Activated naive CD8-positive, alpha-beta T cell treated with anti-CD3 and anti-CD28 coated beads, Interleukin-2, amount 10 ng/mL, durations not matched to agents 7 days and 5 days (primary cell): ENCODE results near the gene UBR3. TPM values are rescaled to one million over a fixed set of nuclear protein-coding genes. Genes with fewer than 3 reads are reported as not detected.
"Not testable (repeated sequence)": the region's sequence is repeated elsewhere in the genome, so short reads cannot be mapped to it uniquely, and the experiment has no call there.

ENCODE experiments used
- ATAC-seq: fragments of 150-1000 bp; cut with Tn5 transposase; one replicate; pipeline ENCODE4 v1.10.0; 2021; ENCODE audit warnings: low read depth, moderate library complexity
- POLR2A ChIA-PET: fragments of 350-600 bp; sonication (Branson Sonifier 250); formaldehyde crosslinking; loops from one replicate; lab custom pipeline; 2021; ENCODE audit warnings: antibody characterized with exemption; lab: Charles Lee
- DNase-seq: peaks from one replicate; pipeline ENCODE4 v3.0.0; 2021
- H3K27ac Mint-ChIP-seq: one replicate; pipeline ENCODE4 v1.8.0; 2022; ENCODE audit warnings: mild to moderate bottlenecking, mixed read lengths
- H3K27me3 Mint-ChIP-seq: one replicate; pipeline ENCODE4 v1.8.0; 2022; ENCODE audit warnings: mild to moderate bottlenecking, moderate library complexity, mixed read lengths
- H3K36me3 Mint-ChIP-seq: one replicate; pipeline ENCODE4 v1.8.0; 2021; ENCODE audit warnings: mild to moderate bottlenecking, mixed read lengths
- H3K4me1 Mint-ChIP-seq: one replicate; pipeline ENCODE4 v1.8.0; 2021; ENCODE audit warnings: mixed read lengths
- H3K4me3 Mint-ChIP-seq: one replicate; pipeline ENCODE4 v1.8.0; 2022; ENCODE audit warnings: mild to moderate bottlenecking, moderate library complexity, mixed read lengths
- H3K9me3 Mint-ChIP-seq: one replicate; pipeline ENCODE4 v1.8.0; 2021; ENCODE audit warnings: mixed read lengths
- total RNA-seq, 2 experiments: library from RNA; stranded (reverse); gene quantifications; one replicate each; pipeline ENCODE4 v1.2.3, GENCODE V29; 2021

The UBR3 gene
- total RNA-seq, 2 experiments from 2014 or later: 23.8 to 26.7 TPM

DNA sequence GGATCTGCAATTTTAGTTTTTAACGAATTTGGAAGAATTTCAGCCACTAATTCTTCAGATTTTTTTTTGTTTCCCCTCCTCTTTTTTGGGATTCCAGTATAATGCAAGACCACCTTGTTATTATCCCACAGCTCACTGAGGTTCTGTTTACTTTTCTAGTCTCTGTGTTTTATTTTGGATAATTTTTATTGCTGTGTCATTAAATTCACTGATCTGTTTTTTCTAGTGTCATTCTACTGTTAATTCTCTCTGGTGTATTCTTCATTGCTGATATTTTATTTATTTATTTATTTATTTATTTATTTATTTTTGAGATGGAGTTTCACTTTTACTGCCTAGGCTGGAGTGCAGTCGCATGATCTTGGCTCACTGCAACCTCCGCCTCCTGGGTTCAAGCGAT, 32.2 kb downstream of the UBR3 start:
- POLR2A ChIA-PET: no interaction called here
- Mint-ChIP-seq H3K27ac (no peak overlapping the region), H3K36me3 (peaks cover 22% of the 10 kb centered on the region), H3K27me3 (no peaks in the 10 kb centered on the region), H3K4me3 (no peak overlapping the region), H3K4me1 (peaks cover 1% of the 10 kb centered on the region), H3K9me3 (peaks cover 1% of the 10 kb centered on the region)
- no peak for DNase-seq
- ATAC-seq: no peak

GRCh38 chr2:169860149-169860548, 32.9 kb downstream of the UBR3 start:
- no peaks in the 10 kb centered on the region for H3K27me3 Mint-ChIP-seq
- peaks cover 18% of the 10 kb centered on the region for H3K36me3 Mint-ChIP-seq
- peaks cover 1% of the 10 kb centered on the region for H3K4me1 Mint-ChIP-seq
- DNase-seq: no peak
- H3K27ac Mint-ChIP-seq: no peak overlapping the region
- ATAC-seq: no peak
- H3K9me3 Mint-ChIP-seq: peaks cover 1% of the 10 kb centered on the region
- no peak overlapping the region for H3K4me3 Mint-ChIP-seq
- POLR2A ChIA-PET: no interaction called here

DNA sequence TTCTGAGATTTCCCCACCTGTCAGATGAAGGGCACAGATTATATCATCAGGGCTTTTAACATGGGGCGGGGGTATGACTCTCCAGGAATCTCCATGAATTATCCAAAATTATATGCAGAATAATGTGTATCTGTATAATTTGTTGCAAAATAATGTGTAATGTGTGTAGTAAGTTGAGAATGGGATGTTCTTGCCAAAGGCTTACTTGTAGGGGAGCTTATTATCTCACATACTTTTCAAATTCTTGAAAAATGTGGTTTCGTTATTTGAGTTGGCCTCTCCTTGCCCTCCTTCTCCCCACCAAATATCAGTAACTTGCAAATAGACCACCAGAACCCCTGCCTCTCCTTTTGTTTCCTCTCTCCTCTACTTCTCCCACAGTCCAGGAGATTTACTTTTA, 35.6 kb downstream of the UBR3 start:
- peaks cover 16% of the 10 kb centered on the region for H3K36me3 Mint-ChIP-seq
- H3K27ac Mint-ChIP-seq: no peak overlapping the region
- peaks cover 1% of the 10 kb centered on the region for H3K9me3 Mint-ChIP-seq
- H3K4me3 Mint-ChIP-seq: no peak overlapping the region
- DNase-seq: no peak
- H3K4me1 Mint-ChIP-seq: peaks cover 1% of the 10 kb centered on the region
- ATAC-seq: no peak
- no peaks in the 10 kb centered on the region for H3K27me3 Mint-ChIP-seq
- POLR2A ChIA-PET: no interaction called here

GRCh38 chr2:169865492-169865891, 38.2 kb downstream of the UBR3 start:
- Mint-ChIP-seq H3K27ac (no peak overlapping the region), H3K4me3 (no peak overlapping the region), H3K9me3 (peaks cover 1% of the 10 kb centered on the region), H3K4me1 (peaks cover 4% of the 10 kb centered on the region), H3K27me3 (no peaks in the 10 kb centered on the region), H3K36me3 (peaks cover 12% of the 10 kb centered on the region)
- POLR2A ChIA-PET: interaction anchor here (0.7 kb wide), 1 partner anchor 25 kb away, joined by 3 read pairs; no protein-coding TSS in a partner anchor
- DNase-seq (no peak), ATAC-seq (no peak)

DNA sequence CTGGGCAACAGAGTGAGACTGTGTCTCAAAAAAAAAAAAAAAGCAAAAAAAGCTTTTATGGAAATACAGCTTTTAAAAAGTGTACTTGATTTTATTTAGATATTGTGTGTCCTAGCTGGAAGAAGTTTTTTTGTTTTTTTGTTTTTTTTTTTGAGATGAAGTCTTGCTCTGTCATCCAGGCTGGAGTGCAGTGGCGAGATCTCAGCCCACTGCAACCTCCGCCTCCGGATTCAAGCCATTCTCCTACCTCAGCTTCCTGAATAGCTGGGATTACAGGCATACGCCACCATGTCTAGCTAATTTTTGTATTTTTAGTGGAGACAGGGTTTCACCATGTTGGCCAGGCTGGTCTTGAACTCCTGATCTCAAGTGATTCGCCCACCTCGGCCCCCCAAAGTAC, 39.0 kb downstream of the UBR3 start:
- not testable (repeated sequence) for ATAC-seq, H3K27me3 Mint-ChIP-seq, H3K9me3 Mint-ChIP-seq, DNase-seq, H3K27ac Mint-ChIP-seq, H3K4me1 Mint-ChIP-seq, H3K36me3 Mint-ChIP-seq, H3K4me3 Mint-ChIP-seq
- POLR2A ChIA-PET: interaction anchor here (0.7 kb wide), 1 partner anchor 26 kb away, joined by 3 read pairs; no protein-coding TSS in a partner anchor

GRCh38 chr2:169867579-169867978, 40.3 kb downstream of the UBR3 start:
- Mint-ChIP-seq H3K9me3 (no peaks in the 10 kb centered on the region), H3K36me3 (peaks cover 9% of the 10 kb centered on the region), H3K4me1 (peaks cover 4% of the 10 kb centered on the region), H3K27ac (no peak overlapping the region), H3K27me3 (no peaks in the 10 kb centered on the region), H3K4me3 (no peak overlapping the region)
- POLR2A ChIA-PET: no interaction called here
- DNase-seq: no peak
- no peak for ATAC-seq

DNA sequence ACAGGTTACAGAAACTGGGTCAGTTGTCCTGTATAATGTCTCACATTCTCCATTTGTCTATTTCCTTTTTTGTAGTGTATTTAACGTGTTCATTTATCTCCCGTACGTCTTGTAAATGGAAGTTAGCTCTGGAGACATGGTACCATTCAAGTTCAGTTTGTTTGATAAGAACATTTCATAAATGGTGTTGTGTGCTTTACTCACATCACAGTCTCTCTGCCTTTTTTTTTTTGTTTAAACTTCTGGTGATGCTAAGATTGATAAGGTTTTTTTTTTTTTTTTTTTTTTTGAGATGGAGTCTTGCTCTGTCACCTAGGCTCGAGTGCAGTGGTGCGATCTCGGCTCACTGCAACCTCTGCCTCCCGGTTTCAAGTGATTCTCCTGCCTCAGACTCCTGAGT, 41.7 kb downstream of the UBR3 start:
- Mint-ChIP-seq H3K27me3 (no peaks in the 10 kb centered on the region), H3K4me3 (no peak overlapping the region)

DNA sequence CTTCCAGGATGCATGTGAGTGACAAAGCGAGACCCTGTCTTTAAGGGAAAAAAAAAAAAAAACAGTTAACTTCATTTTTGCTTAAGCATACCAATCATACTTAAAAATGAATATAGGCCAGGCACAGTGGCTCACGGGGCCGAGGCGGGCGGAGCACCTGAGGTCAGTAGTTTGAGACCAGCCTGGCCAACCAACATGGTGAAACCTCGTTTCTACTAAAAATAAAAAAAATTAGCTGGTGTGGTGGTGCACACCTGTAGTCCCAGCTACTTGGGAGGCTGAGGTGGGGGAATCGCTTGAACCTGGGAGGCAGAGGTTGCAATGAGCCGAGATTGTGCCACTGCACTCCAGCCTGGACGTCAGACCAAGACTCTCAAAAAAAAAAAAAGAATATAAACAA, 44.1 kb downstream of the UBR3 start:
- H3K4me3 Mint-ChIP-seq, ATAC-seq: not testable (repeated sequence)

More for the DNA sequence above, 41.7 kb downstream of the UBR3 start:
- no peak for DNase-seq
- H3K9me3 Mint-ChIP-seq: no peaks in the 10 kb centered on the region
- POLR2A ChIA-PET: no interaction called here
- no peak overlapping the region for H3K27ac Mint-ChIP-seq
- ATAC-seq: no peak
- H3K4me1 Mint-ChIP-seq: peaks cover 3% of the 10 kb centered on the region
- H3K36me3 Mint-ChIP-seq: peaks cover under 1% of the 10 kb centered on the region

GRCh38 chr2:169871994-169872393, 44.7 kb downstream of the UBR3 start:
- POLR2A ChIA-PET: no interaction called here
- H3K4me1 Mint-ChIP-seq: peaks cover 6% of the 10 kb centered on the region
- H3K27ac Mint-ChIP-seq: no peak overlapping the region
- H3K27me3 Mint-ChIP-seq: no peaks in the 10 kb centered on the region
- ATAC-seq (no peak), DNase-seq (no peak)
- H3K9me3 Mint-ChIP-seq: no peaks in the 10 kb centered on the region
- H3K4me3 Mint-ChIP-seq: no peak overlapping the region
- H3K36me3 Mint-ChIP-seq: no peaks in the 10 kb centered on the region

More for the DNA sequence above, 44.1 kb downstream of the UBR3 start:
- H3K27me3 Mint-ChIP-seq, H3K9me3 Mint-ChIP-seq, POLR2A ChIA-PET, H3K4me1 Mint-ChIP-seq, H3K36me3 Mint-ChIP-seq, DNase-seq, H3K27ac Mint-ChIP-seq: not testable (repeated sequence)

DNA sequence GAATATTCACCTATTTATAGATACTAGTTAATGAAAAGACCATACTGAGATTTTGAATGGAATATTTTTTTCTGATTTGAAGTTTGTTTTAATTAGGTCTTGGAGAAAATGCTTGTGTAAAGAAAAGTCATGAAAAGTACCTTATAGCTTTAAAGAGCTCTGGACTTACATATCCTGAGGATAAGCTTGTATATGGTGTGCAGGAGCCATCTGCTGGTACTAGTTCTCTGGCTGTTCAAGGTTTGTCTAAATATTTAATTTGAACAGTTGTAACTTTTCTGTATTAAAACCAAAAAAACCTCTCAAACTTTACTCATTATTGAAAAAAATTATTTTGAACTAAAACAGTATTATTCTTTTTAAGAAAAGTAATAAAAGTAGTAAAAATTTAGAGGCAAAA, 50.1 kb downstream of the UBR3 start:
- H3K27me3 Mint-ChIP-seq: no peaks in the 10 kb centered on the region

GRCh38 chr2:169887120-169887519, 59.9 kb downstream of the UBR3 start:
- no peak for DNase-seq
- no peak overlapping the region for H3K27ac Mint-ChIP-seq

More for the DNA sequence above, 50.1 kb downstream of the UBR3 start:
- no peaks in the 10 kb centered on the region for H3K36me3 Mint-ChIP-seq
- no peak overlapping the region for H3K27ac Mint-ChIP-seq
- DNase-seq (no peak), ATAC-seq (no peak)
- H3K4me1 Mint-ChIP-seq: peaks cover 3% of the 10 kb centered on the region
- no peak overlapping the region for H3K4me3 Mint-ChIP-seq
- POLR2A ChIA-PET: interaction anchor here (1.8 kb wide), 1 partner anchor 50 kb away, joined by 6 read pairs; the partner anchor contains the start of gene UBR3
- H3K9me3 Mint-ChIP-seq: no peaks in the 10 kb centered on the region

GRCh38 chr2:169891593-169892298, 64.5 kb downstream of the UBR3 start:
- Mint-ChIP-seq H3K9me3 (no peaks in the 10 kb centered on the region), H3K4me1 (no peaks in the 10 kb centered on the region), H3K36me3 (peaks cover 9% of the 10 kb centered on the region), H3K27ac (no peak overlapping the region), H3K27me3 (no peaks in the 10 kb centered on the region), H3K4me3 (no peak overlapping the region)
- POLR2A ChIA-PET: no interaction called here
- no peak for ATAC-seq
- no peak for DNase-seq

More at GRCh38 chr2:169887120-169887519, 59.9 kb downstream of the UBR3 start:
- Mint-ChIP-seq H3K36me3 (peaks cover 6% of the 10 kb centered on the region), H3K27me3 (no peaks in the 10 kb centered on the region), H3K4me1 (no peaks in the 10 kb centered on the region), H3K9me3 (no peaks in the 10 kb centered on the region), H3K4me3 (no peak overlapping the region)
- ATAC-seq: no peak
- POLR2A ChIA-PET: no interaction called here

DNA sequence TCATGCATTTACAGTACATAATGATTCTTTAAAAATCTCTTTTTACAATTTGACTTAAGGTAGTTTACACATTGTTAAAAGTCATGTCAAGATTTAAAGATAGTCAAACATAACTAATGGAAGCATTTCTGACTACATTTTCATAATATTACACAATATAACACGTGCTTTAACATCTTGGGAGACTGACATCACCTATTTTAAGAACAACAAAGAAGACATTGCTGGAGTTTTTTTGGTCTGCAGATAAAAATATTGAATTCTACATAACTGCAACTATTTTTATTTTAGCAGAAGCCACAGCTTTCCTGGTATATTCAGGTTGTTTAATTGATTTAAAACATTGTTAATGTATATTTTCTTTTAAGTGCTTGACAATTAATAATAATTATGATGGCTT, 65.7 kb downstream of the UBR3 start:
- POLR2A ChIA-PET: no interaction called here
- Mint-ChIP-seq H3K27ac (no peak overlapping the region), H3K9me3 (no peaks in the 10 kb centered on the region), H3K4me3 (no peak overlapping the region), H3K27me3 (no peaks in the 10 kb centered on the region), H3K36me3 (peaks cover 9% of the 10 kb centered on the region), H3K4me1 (no peaks in the 10 kb centered on the region)
- ATAC-seq (no peak), DNase-seq (no peak)

GRCh38 chr2:169895294-169895985, 68.2 kb downstream of the UBR3 start:
- Mint-ChIP-seq H3K9me3 (no peaks in the 10 kb centered on the region), H3K27me3 (no peaks in the 10 kb centered on the region), H3K4me1 (peaks cover 3% of the 10 kb centered on the region), H3K36me3 (peaks cover 19% of the 10 kb centered on the region), H3K4me3 (no peak overlapping the region), H3K27ac (no peak overlapping the region)
- no peak for ATAC-seq
- DNase-seq: no peak
- POLR2A ChIA-PET: interaction anchor here (0.6 kb wide), 1 partner anchor 373 kb away, joined by 4 read pairs; no protein-coding TSS in a partner anchor
